ENCODE results near the gene TSHZ2. TPM values are rescaled to one million over a fixed set of nuclear protein-coding genes. Genes with fewer than 3 reads are reported as not detected.

Gene TSHZ2
- total RNA-seq, 1 experiment from 2014 or later, result 0.07 TPM

DNA sequence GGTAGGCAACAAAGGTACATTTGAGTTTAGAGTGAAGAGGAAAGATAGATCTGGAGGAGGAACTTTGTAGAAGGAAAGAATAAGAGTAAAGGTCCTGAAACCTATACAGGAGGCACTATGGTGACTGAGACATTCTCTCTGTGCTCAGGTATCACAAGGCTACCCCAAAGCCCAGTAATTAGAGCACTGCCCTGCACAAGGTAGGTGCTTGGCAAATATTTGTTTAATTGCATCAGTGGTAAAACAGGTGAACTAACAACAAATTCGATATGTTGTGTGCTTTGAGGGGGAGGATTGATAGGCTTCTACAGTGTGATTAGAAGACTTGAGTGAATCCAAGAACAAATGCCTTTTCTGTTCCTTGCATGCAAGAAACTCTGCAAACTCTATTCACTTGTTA is 6.8 kb upstream of the TSHZ2 start:
- no peak overlapping the region for H4K91ac ChIP-seq (ENCODE audit: insufficient read length, low read depth, low read length)
- no peaks in the 10 kb centered on the region for H3K4me1 ChIP-seq (ENCODE audit: insufficient read depth, low read length)

More for the DNA sequence above, 6.8 kb upstream of the TSHZ2 start:
- H3K27ac ChIP-seq (ENCODE audit: insufficient read length, low read depth, low read length), result no peak overlapping the region
- H3K79me1 ChIP-seq (ENCODE audit: insufficient read depth, low read depth, low read length, poor library complexity, severe bottlenecking), result no peaks in the 10 kb centered on the region
- H3K9ac ChIP-seq (ENCODE audit: extremely low read depth, insufficient read length, low read length), result no peak overlapping the region
- H3K4ac ChIP-seq (ENCODE audit: low read depth, low read length), result no peak overlapping the region
- H3K9me3 Mint-ChIP-seq, result no peaks in the 10 kb centered on the region
- DNase-seq, result no peak
- no peaks in the 10 kb centered on the region for H4K20me1 ChIP-seq (ENCODE audit: control insufficient read depth, insufficient read depth, insufficient read length)
- no peak overlapping the region for H2BK15ac ChIP-seq (ENCODE audit: low read depth, low read length)
- no peak overlapping the region for H2BK20ac ChIP-seq (ENCODE audit: low read depth, low read length, poor library complexity, severe bottlenecking)
- no peaks in the 10 kb centered on the region for H3K79me2 ChIP-seq (ENCODE audit: insufficient read depth, low read length)
- no peak overlapping the region for H3K4me3 Mint-ChIP-seq
- H3K27me3 ChIP-seq (ENCODE audit: insufficient read depth, low read length), result no peaks in the 10 kb centered on the region
- H3K27ac Mint-ChIP-seq, result no peak overlapping the region
- H3T11ph ChIP-seq (ENCODE audit: low read length), result no peak overlapping the region
- H3K4me2 ChIP-seq (ENCODE audit: insufficient read depth, insufficient read length, low read length), result no peak overlapping the region
- no CpG with 5 or more reads among the region's 1 CpG for WGBS (ENCODE audit: extremely low coverage, insufficient read length, low lambda C conversion rate)
- no peak overlapping the region for H2BK120ac ChIP-seq (ENCODE audit: low read depth, low read length, poor library complexity, severe bottlenecking)
- no peak overlapping the region for H2BK5ac ChIP-seq (ENCODE audit: insufficient read length, low read length)
- no peak overlapping the region for H4K5ac ChIP-seq (ENCODE audit: insufficient read length, low read depth, low read length)
- no peak overlapping the region for H4K8ac ChIP-seq (replicated peaks; ENCODE audit: insufficient read length, low read depth, low read length)
- H3K9me3 ChIP-seq (ENCODE audit: control insufficient read depth, low read depth, low read length), result no peaks in the 10 kb centered on the region
- peaks cover 7 to 8% of the 10 kb centered on the region in 2 experiments; a peak in 3 of 4 replicates for H3K4me1 Mint-ChIP-seq
- H3K23me2 ChIP-seq (ENCODE audit: insufficient read length, low read depth, low read length, poor library complexity, severe bottlenecking), result no peaks in the 10 kb centered on the region
- TF ChIP-seq, protein P1, sequence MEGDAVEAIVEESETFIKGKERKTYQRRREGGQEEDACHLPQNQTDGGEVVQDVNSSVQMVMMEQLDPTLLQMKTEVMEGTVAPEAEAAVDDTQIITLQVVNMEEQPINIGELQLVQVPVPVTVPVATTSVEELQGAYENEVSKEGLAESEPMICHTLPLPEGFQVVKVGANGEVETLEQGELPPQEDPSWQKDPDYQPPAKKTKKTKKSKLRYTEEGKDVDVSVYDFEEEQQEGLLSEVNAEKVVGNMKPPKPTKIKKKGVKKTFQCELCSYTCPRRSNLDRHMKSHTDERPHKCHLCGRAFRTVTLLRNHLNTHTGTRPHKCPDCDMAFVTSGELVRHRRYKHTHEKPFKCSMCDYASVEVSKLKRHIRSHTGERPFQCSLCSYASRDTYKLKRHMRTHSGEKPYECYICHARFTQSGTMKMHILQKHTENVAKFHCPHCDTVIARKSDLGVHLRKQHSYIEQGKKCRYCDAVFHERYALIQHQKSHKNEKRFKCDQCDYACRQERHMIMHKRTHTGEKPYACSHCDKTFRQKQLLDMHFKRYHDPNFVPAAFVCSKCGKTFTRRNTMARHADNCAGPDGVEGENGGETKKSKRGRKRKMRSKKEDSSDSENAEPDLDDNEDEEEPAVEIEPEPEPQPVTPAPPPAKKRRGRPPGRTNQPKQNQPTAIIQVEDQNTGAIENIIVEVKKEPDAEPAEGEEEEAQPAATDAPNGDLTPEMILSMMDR (conservative IDR thresholded peaks at IDR 0.05), result no peak
- no peak overlapping the region for H2BK12ac ChIP-seq (ENCODE audit: insufficient read length, low read depth, low read length)
- H2AFZ ChIP-seq (ENCODE audit: low read length), result no peak overlapping the region
- H3K14ac ChIP-seq (ENCODE audit: insufficient read depth, low read length), result no peak overlapping the region
- no peak overlapping the region for H2AK5ac ChIP-seq (ENCODE audit: insufficient read length, low read length)
- H3K18ac ChIP-seq (ENCODE audit: insufficient read length, low read depth, low read length), result no peak overlapping the region
- H3K56ac ChIP-seq (ENCODE audit: insufficient read length, low read depth, low read length), result no peak overlapping the region
- no peaks in the 10 kb centered on the region for H3K36me3 Mint-ChIP-seq (ENCODE audit: insufficient read depth in 1 of 3, low read depth in 3 of 3)
- no peak overlapping the region for H3K23ac ChIP-seq (ENCODE audit: insufficient read length, low read depth, low read length)
- H3K27me3 Mint-ChIP-seq (ENCODE audit: low read depth), result peaks cover 9% of the 10 kb centered on the region

Data from H9 (cell line).